Loucy (cell line): ENCODE results near the gene TOE1.

Experiments used
- CTCF ChIP-seq: fragments of 200-600 bp; sonication (generic); conservative IDR thresholded peaks from 2 replicates; pipeline ENCODE4 v1.5.1; 2014; ENCODE audit warnings: mild to moderate bottlenecking, antibody characterized with exemption, low read length
- EZH2phosphoT487 ChIP-seq: fragments of 200-600 bp; IDR thresholded peaks from 2 replicates; pipeline ENCODE4 v1.6.1; 2018; ENCODE audit warnings: antibody characterized with exemption, mild to moderate bottlenecking, moderate library complexity, borderline replicate concordance

GRCh38 chr1:45322486-45323040 lies 17.4 kb upstream of the TOE1 start:
- TF ChIP-seq CTCF (no peak), EZH2phosphoT487 (no peak)
